Effector memory CD8-positive, alpha-beta T cell (primary cell): ENCODE measurements around the gene CIAPIN1.

Experiments used
- ATAC-seq: fragments of 150-1000 bp; cut with Tn5 transposase; replicated peaks from 2 replicates; pipeline ENCODE4 v1.10.0; 2021; ENCODE audit warnings: mild to moderate bottlenecking, moderate library complexity
- DNase-seq, 3 experiments: peaks; one replicate each; pipeline ENCODE4 v3.0.0; 2021
- H3K27ac Mint-ChIP-seq, 2 donors: one replicate each; pipeline ENCODE4 v1.8.0; 2022; ENCODE audit warnings: mild to moderate bottlenecking in 2 of 2, mixed read lengths in 2 of 2, moderate library complexity in 2 of 2
- H3K27me3 Mint-ChIP-seq, 2 donors: one replicate each; pipeline ENCODE4 v1.8.0; 2022; ENCODE audit warnings: mixed read lengths in 2 of 2
- H3K36me3 Mint-ChIP-seq: one replicate; pipeline ENCODE4 v1.8.0; 2022; ENCODE audit warnings: mild to moderate bottlenecking, moderate library complexity, mixed read lengths; ENCODE audit not compliant: insufficient read depth
- H3K4me1 Mint-ChIP-seq, 2 donors: one replicate each; pipeline ENCODE4 v1.8.0; 2022; ENCODE audit warnings: low read depth in 2 of 2, mixed read lengths in 2 of 2
- H3K4me3 Mint-ChIP-seq, 2 donors: one replicate each; pipeline ENCODE4 v1.8.0; 2022; ENCODE audit warnings: mild to moderate bottlenecking in 2 of 2, mixed read lengths in 2 of 2, moderate library complexity in 2 of 2
- H3K9me3 Mint-ChIP-seq, 2 donors: one replicate each; pipeline ENCODE4 v1.8.0; 2022; ENCODE audit warnings: mixed read lengths in 2 of 2

The CIAPIN1 gene

DNA sequence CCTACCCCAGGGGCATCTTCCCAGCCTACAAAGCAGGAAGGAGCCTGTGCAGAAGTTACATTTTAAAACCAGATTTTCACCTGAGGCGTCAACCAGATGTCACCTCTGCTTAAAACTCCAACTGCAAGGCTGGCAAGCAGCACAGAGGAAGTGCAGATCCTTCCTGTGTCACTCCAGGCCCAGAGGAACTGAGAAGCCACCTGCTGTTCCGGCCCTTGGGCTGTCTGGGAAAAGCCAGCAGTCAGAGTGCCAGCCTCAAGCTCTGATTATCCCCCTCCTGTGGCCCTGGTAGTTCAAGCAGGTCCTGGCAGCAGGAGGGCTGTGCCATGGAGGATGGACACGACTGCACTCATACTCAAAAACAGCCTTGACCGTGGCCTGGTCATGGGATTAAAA is 25.5 kb upstream of the CIAPIN1 start:
- H3K9me3 Mint-ChIP-seq: no peaks in the 10 kb centered on the region
- ATAC-seq (no peak), DNase-seq (no peak)
- H3K4me3 Mint-ChIP-seq: no peak overlapping the region
- H3K36me3 Mint-ChIP-seq: peaks cover 46% of the 10 kb centered on the region
- H3K27me3 Mint-ChIP-seq: no peaks in the 10 kb centered on the region
- H3K4me1 Mint-ChIP-seq: peaks cover 9 to 13% of the 10 kb centered on the region in 2 donors
- H3K27ac Mint-ChIP-seq: peak overlapping the region in 1 of 2 donors; percentile 61

- Mint-ChIP-seq H3K27me3 (no peaks in the 10 kb centered on the region), H3K4me3 (no peak overlapping the region), H3K9me3 (no peaks in the 10 kb centered on the region), H3K36me3 (peaks cover 49% of the 10 kb centered on the region), H3K4me1 (peaks cover 9 to 17% of the 10 kb centered on the region in 2 donors), H3K27ac (peak overlapping the region; percentile 9 to 61)
- ATAC-seq (no peak), DNase-seq (no peak)
These were observed 24.9 kb upstream of the CIAPIN1 start for GRCh38 chr16:57471852-57472664.

GRCh38 chr16:57471209-57471608 is 24.0 kb upstream of the CIAPIN1 start:
- no peaks in the 10 kb centered on the region for H3K27me3 Mint-ChIP-seq
- H3K27ac Mint-ChIP-seq: no peak overlapping the region
- H3K36me3 Mint-ChIP-seq: peaks cover 49% of the 10 kb centered on the region
- peaks cover 5 to 16% of the 10 kb centered on the region in 2 donors for H3K4me1 Mint-ChIP-seq
- DNase-seq (no peak), ATAC-seq (no peak)
- H3K9me3 Mint-ChIP-seq: no peaks in the 10 kb centered on the region
- no peak overlapping the region for H3K4me3 Mint-ChIP-seq

GRCh38 chr16:57470711-57471110 is 23.5 kb upstream of the CIAPIN1 start:
- Mint-ChIP-seq H3K4me1 (peaks cover 5 to 11% of the 10 kb centered on the region in 2 donors), H3K27me3 (no peaks in the 10 kb centered on the region), H3K4me3 (no peak overlapping the region), H3K9me3 (no peaks in the 10 kb centered on the region), H3K36me3 (peaks cover 52% of the 10 kb centered on the region), H3K27ac (no peak overlapping the region)
- no peak for ATAC-seq
- DNase-seq: no peak

DNA sequence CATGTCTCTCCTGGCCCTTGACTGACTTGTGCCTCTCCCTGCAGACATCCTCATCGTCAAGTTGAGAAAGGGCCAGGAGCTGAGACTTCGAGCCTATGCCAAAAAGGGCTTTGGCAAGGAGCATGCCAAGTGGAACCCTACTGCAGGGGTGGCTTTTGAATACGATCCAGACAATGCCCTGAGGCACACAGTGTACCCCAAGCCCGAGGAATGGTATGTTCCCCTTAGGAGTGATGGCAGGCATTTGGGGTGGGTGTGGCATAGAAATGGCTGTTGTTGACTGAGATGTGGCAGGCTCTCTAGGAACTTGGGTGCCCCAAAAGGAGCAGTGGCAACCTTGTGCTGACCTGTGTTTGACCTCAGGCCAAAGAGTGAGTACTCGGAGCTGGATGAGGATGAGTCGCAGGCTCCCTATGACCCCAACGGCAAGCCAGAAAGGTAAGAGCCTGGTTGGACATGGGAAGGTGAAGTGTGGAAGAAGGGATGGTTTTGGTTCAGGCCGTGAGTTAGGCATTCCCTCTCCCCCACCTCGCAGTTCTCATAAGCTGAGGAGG is 22.8 kb upstream of the CIAPIN1 start:
- H3K36me3 Mint-ChIP-seq: peaks cover 54% of the 10 kb centered on the region
- no peak overlapping the region for H3K27ac Mint-ChIP-seq
- ATAC-seq (no peak), DNase-seq (no peak)
- peaks cover 5 to 14% of the 10 kb centered on the region in 2 donors for H3K4me1 Mint-ChIP-seq
- no peaks in the 10 kb centered on the region for H3K9me3 Mint-ChIP-seq
- H3K27me3 Mint-ChIP-seq: no peaks in the 10 kb centered on the region
- H3K4me3 Mint-ChIP-seq: no peak overlapping the region

DNA sequence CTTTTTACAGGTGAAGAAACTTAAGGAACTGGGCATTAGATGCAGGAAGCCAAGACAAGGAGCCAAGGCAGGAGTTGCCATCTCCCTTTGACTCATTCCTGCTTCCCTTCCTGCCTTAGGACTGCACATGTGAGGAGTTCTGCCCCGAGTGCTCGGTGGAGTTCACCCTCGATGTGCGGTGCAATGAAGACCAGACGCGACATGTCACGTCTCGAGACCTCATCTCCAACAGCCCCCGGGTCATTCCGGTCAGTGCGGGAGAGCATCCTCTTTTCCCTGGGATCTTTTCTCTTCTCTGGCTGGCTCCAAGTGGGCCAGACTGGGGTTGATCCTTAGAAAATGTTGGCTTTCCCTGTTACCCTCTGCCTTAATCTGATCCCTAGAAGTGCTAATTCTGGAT is 21.9 kb upstream of the CIAPIN1 start:
- ATAC-seq: no peak
- DNase-seq: no peak
- H3K36me3 Mint-ChIP-seq: peaks cover 60% of the 10 kb centered on the region
- H3K4me3 Mint-ChIP-seq: no peak overlapping the region
- no peaks in the 10 kb centered on the region for H3K27me3 Mint-ChIP-seq
- H3K9me3 Mint-ChIP-seq: no peaks in the 10 kb centered on the region
- peak overlapping the region in 1 of 2 donors; percentile 65 for H3K27ac Mint-ChIP-seq
- H3K4me1 Mint-ChIP-seq: peaks cover 12 to 21% of the 10 kb centered on the region in 2 donors

- Mint-ChIP-seq H3K9me3 (no peaks in the 10 kb centered on the region), H3K27me3 (no peaks in the 10 kb centered on the region)
These were observed 21.2 kb upstream of the CIAPIN1 start for GRCh38 chr16:57468346-57468745.

DNA sequence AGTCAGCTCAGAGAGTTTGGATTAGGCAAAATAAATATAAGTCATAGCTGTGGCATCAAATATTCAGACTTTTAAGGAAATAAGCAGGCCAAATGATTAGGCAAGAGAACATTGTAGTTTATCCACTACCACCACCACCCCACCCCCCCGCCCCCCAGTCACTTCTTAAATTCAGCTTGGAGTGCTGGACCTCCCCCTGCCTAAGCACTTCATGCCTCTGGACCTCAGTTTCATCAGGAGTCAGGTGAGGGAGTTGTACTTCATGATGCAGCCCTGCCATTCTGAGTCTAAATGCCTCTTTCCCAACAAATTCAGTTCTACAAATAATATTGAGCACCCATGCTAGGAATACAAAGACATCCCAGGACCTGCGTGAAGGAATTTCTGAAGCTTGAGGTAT is 17.3 kb upstream of the CIAPIN1 start:
- H3K27me3 Mint-ChIP-seq: no peaks in the 10 kb centered on the region
- H3K27ac Mint-ChIP-seq: peak overlapping the region; percentile 26 to 95
- H3K36me3 Mint-ChIP-seq: peaks cover 54% of the 10 kb centered on the region
- peak overlapping the region in 1 of 2 donors; percentile 100 for H3K4me3 Mint-ChIP-seq
- no peak for ATAC-seq
- H3K4me1 Mint-ChIP-seq: peaks cover 24 to 41% of the 10 kb centered on the region in 2 donors
- no peak for DNase-seq
- no peaks in the 10 kb centered on the region for H3K9me3 Mint-ChIP-seq

More at GRCh38 chr16:57468346-57468745, 21.2 kb upstream of the CIAPIN1 start:
- Mint-ChIP-seq H3K4me1 (peaks cover 18 to 26% of the 10 kb centered on the region in 2 donors), H3K27ac (peak overlapping the region in 1 of 2 donors; percentile 65), H3K4me3 (no peak overlapping the region), H3K36me3 (peaks cover 67% of the 10 kb centered on the region)
- DNase-seq (no peak), ATAC-seq (no peak)

DNA sequence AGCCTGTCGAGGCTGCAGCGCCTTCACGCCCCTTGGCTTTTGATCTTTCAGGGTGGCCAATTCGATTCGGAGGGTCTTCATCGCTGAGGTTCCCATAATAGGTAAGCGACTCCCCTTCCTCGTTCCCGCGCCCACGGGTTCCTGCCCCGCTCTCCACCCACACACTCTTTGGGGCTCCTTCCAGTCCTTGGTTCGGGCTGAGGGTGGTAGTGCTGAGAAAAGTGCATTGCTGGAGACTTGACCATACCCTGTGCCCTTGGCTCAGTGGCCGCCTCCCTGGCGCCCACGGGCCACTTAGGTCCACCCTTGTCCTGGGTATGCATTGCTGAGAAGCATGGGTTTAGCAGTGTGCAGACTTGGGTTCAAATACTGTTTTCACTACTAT is 15.8 kb upstream of the CIAPIN1 start:
- Mint-ChIP-seq H3K9me3 (no peaks in the 10 kb centered on the region), H3K36me3 (peaks cover 40% of the 10 kb centered on the region)
- ATAC-seq: peak; percentile 7

DNA sequence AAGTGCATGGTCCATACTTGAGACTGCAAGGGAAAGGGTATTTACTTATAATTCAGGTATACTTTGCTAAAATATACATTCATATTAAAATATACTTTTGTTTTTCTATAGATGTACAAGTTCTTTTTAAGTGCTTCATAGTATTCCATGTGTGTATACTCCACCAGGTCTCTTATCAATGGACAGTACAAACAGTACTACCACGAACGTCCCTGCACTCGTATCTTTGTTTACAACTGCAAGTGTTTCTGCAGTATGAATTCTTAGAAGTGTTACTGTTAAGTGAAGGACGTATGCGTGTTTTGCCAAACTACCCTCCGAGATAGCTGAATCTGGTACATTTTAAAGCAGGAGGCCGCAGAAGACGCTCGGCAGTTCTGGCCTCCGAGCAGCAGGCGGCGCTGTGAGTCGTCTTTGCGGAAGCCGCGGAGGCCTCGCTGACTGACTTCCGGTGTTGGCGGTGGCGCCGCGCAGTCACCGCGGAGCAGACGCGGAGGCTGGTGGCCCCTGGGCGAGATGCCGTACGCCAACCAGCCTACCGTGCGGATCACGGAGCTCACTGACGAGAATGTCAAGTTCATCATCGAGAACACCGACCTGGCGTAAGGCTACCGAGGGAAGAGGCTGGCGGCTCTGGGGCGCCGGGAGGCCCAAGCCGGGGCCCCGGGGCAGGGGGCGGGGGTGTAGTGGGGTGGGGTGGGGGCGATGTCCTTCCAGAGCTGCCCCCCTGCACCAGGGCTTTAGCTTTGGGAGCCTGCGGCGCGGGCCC is 15.2 kb upstream of the CIAPIN1 start, which contains the start of gene POLR2C:
Gene POLR2C (plus strand): TSS at position 471 of the 769 bp plus-strand sequence. CDS start 46 bp downstream, at position 517.
- peaks cover 35% of the 10 kb centered on the region for H3K36me3 Mint-ChIP-seq
- no peaks in the 10 kb centered on the region for H3K9me3 Mint-ChIP-seq
- H3K27ac Mint-ChIP-seq: peak within 1 kb of the TSS; percentile 95 to 99
- DNase-seq: peak; percentile 93 to 94 (median 93)
- ATAC-seq: peak; percentile 98
- no peaks in the 10 kb centered on the region for H3K27me3 Mint-ChIP-seq
- peak within 1 kb of the TSS; percentile 87 to 100 for H3K4me3 Mint-ChIP-seq
- peaks cover 24 to 32% of the 10 kb centered on the region in 2 donors for H3K4me1 Mint-ChIP-seq

More for the DNA sequence above, 15.8 kb upstream of the CIAPIN1 start:
- peaks cover 24 to 38% of the 10 kb centered on the region in 2 donors for H3K4me1 Mint-ChIP-seq
- H3K4me3 Mint-ChIP-seq: peak overlapping the region; percentile 87 to 100
- H3K27ac Mint-ChIP-seq: peak overlapping the region; percentile 95 to 99
- H3K27me3 Mint-ChIP-seq: no peaks in the 10 kb centered on the region
- DNase-seq: no peak

- H3K27ac Mint-ChIP-seq: peak overlapping the region in 1 of 2 donors; percentile 83
- H3K4me3 Mint-ChIP-seq: no peak overlapping the region
These were observed 4.8 kb upstream of the CIAPIN1 start for GRCh38 chr16:57452021-57452420.

DNA sequence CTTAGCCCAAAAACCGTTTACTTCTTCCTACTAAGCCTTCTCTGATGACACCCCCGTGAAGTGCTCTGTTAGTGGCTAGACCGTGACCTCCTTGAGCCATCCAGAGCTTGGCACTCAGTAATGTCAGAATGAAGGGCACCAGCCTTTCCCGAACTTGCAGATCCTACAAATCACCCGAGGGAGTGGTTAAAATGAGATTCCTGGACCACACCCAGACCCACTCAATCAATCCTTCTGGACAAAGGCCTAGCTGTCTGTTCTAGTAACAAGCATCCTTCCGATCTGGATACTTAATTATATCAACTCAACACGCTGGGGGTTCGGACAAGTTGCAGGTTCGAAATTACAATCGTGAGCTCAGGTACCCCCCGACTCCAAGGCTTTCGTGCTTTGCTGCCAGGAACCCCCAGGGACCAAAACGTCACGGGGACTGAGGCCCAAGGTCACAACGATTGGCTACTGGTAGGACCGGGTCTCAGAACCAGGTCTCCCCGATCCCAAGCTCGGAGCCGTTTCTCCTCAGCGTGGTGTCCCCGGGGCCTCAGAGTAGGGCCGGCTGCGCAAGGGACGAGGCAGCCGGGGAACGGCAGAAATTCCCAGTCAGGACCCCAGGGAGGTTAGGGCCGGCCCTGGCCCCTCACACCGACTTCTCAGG is 527 bp downstream of the CIAPIN1 start:
- Mint-ChIP-seq H3K27ac (peak overlapping the region; percentile 93 to 94), H3K4me3 (peak overlapping the region; percentile 89 to 90), H3K9me3 (no peaks in the 10 kb centered on the region), H3K27me3 (no peaks in the 10 kb centered on the region), H3K36me3 (peaks cover 10% of the 10 kb centered on the region), H3K4me1 (peaks cover 8 to 27% of the 10 kb centered on the region in 2 donors)
- ATAC-seq (peak; percentile 15), DNase-seq (peak in 1 of 3 experiments; percentile 2)

More at GRCh38 chr16:57452021-57452420, 4.8 kb upstream of the CIAPIN1 start:
- Mint-ChIP-seq H3K27me3 (no peaks in the 10 kb centered on the region), H3K36me3 (peaks cover 24% of the 10 kb centered on the region), H3K9me3 (no peaks in the 10 kb centered on the region), H3K4me1 (peaks cover 3 to 17% of the 10 kb centered on the region in 2 donors)
- ATAC-seq (no peak), DNase-seq (no peak)

DNA sequence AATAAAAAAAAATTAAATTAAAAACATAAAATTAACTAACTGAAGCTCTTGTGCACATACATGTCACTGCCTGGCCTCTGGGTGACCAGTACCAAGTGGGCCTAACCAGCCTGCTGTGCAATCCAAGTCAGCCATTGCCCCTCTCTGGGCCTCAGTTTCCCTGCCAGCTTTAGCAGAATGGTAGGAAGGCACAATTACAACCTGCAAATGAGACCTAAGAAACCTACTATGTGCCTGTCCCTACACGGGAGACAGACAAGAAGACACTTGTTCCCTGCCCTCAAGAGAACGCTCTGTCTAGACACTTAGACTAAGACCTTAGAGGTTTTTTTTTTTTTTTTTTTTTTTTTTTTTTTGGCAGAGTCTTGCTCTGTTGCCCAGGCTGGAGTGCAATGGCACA is 1.7 kb downstream of the CIAPIN1 start:
- Mint-ChIP-seq H3K36me3 (peaks cover 13% of the 10 kb centered on the region), H3K27me3 (no peaks in the 10 kb centered on the region), H3K4me1 (peaks cover 5 to 30% of the 10 kb centered on the region in 2 donors), H3K4me3 (no peak overlapping the region), H3K27ac (no peak overlapping the region), H3K9me3 (peaks cover 0 to under 1% of the 10 kb centered on the region in 2 donors)
- no peak for ATAC-seq
- DNase-seq: no peak
